Testis (tissue), 2 donors: ENCODE measurements around the gene PHLPP2.

Source experiments
- CTCF ChIP-seq, 3 experiments: fragments of 450-650 bp in 2 of 3; fragments of 200-600 bp in 1 of 3; sonication (generic) in 1 of 3; IDR thresholded peaks; one replicate each; pipeline ENCODE4 v1.5.1; 2016 to 2019; ENCODE audit warnings: antibody characterized with exemption in 3 of 3, mild to moderate bottlenecking in 2 of 3, moderate library complexity in 1 of 3
- POLR2A ChIP-seq: fragments of 450-650 bp; IDR thresholded peaks from one replicate; pipeline ENCODE4 v1.6.1; 2017; ENCODE audit warnings: antibody characterized with exemption, mild to moderate bottlenecking, moderate library complexity

- TF ChIP-seq CTCF (IDR thresholded peaks at IDR 0.05) (no peak), POLR2A (no peak)
Measured at GRCh38 chr16:71748226-71748625, 23.7 kb upstream of the PHLPP2 start.
